HG02588 (cell line): ENCODE data around the gene CCDC33.

Experiments
- ATAC-seq: cut with Tn5 transposase; IDR thresholded peaks from one replicate; pipeline ENCODE4 v1.9.1; 2021; ENCODE audit warnings: mild to moderate bottlenecking, moderate library complexity; ENCODE audit not compliant: unreplicated experiment

The CCDC33 gene

DNA sequence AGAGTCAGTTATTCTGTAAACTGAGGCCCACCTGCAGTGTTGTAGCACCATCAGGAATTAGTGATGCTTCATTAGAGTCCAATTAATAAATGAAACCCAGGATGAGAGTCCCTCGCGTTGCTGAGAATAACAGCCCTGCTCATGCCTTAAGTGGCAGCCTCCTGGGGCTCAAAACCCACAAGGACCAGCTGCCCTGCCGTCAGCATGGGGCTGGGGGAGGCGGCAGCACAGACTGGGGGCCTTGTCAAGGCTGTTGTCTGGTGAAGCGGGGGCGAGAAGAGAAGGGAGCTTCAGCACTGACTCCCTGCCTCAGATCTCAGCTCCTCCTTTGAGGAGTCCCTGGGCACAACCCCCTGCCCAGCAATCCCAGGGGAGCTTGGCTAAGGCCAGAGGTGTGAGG lies 21.0 kb downstream of the CCDC33 start:
- no peak for ATAC-seq

DNA sequence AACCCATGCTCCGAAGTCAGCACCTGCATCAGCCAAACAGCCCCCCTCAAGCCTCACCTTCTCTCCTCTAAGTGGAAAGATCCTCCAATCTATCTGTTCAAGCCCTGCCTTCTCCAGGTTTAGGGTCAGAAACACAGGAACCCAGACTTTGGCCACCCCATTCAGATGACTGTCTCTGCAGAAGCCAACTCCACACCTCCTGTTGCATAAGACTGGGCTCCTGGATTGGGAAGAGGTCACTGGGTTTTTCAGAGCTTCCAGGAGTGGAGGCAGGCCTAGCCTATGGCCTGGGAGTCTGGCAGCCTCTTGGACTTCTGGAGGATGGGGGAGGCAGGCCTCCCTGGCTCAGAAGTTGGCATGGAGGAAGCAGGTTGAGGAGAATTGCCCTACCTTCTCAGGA lies 21.5 kb downstream of the CCDC33 start:
- no peak for ATAC-seq

DNA sequence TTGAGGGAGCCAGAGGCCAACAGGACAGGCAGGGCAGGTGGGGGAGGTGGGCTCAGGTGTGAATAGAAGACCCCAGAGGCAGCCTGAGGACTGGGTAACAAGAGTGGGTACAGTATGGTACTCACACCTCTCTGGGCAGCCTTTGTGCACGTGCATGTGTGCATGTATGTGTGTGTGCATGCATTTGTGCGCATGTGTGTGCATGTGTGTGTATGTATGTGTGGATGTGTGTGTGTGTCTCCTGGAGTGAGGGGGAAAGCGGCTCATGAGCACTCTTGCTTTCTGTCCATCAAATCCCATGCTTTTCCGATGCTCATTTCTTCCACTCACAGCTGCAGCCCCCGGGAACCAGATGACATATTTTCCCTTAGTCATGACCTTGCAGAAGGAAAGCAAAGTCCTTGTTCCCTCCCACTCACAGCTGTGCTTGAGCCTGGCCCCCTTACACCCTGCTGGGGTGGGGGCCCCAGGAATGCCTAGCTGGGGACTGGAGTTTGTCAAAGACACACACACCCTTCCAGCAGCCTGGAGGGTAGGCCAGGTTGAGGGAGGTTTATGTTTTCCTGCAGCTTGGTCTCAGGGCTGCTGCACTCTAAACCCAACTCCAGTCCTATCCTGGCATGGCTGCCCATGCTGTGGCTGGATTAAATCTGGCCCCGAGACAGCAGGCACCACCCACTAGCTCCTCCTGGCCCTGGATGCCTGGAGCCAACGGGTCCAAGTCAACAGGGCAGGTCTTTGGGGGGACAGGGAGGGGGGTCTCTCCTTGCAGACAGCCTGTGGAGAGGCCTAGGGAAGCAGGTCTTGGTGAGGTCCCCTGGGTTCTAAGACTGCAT lies 22.5 kb downstream of the CCDC33 start:
- no peak for ATAC-seq

DNA sequence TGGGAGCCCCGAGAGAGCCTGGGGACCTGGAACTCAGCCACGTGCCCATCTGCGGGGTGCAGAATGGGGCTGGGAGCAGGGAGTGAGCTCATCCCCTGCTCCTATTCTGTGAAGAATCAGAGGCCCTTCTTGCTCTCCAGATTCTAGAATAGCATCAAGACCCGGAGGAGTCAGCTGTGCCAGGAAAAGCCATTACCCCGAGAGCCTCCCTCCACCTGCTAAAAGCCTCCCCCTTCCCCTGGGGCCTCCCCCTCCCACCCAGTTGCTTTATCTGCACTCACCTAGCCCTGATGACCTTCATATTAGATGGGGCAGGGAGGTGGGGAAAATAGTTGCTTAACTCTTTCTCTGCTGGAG lies 23.1 kb downstream of the CCDC33 start:
- no peak for ATAC-seq

DNA sequence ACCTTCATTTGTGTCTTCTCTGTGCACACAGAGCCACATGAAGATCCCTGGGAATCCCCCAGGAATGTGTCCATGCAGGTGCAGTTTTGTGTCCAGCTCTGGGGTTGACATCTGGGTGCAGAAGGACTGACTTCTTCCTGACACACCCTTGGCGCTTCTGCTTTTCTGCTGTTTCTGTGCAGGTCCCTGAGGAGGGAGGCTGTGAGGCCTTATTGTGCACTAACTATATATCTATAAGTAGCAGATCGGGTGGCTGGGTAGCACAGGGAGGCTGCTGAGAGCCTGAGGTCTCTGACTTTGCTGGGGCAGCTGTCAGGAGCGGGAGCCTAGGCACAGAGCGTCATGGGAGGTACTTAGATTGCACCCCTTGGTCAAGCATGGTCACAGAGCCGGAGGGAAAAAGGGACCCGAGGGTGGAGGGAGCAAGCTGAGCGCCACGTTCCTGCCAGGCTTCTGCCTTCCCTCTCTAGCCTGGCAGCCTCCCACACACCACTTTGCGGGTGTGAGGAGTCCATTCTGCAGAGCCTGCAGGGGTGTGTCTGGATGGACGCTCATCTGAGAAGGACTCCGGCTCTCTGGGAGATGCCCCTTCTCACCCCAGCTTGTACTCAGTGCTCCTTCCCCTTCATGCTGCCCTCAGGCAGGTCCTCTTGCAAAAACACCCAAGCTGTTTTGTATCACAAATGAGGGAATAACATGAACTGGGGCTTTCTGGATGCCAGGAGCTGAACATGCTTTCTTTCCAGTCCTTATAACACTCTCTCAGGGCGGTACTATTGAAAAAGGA lies 23.9 kb downstream of the CCDC33 start:
- no peak for ATAC-seq

DNA sequence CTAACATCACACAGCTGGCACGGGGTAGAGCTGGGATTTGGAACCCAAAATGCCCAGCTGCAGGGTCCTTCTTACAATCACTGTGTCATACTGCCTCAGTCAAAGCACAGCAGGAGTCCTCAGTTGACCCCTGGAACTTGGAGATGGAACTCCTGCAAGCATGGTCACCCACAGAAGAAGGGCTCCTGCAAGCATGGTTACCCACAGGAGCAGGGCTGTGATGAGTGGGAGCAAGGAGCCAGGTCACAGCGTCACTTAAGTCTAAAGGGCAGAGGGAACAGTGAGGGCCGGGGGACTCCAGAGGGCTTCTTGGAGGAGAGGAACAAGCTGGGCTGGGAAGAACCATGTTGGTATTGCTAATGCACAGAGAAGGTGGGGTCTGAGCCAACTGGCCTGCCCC lies 24.9 kb downstream of the CCDC33 start:
- ATAC-seq: no peak

DNA sequence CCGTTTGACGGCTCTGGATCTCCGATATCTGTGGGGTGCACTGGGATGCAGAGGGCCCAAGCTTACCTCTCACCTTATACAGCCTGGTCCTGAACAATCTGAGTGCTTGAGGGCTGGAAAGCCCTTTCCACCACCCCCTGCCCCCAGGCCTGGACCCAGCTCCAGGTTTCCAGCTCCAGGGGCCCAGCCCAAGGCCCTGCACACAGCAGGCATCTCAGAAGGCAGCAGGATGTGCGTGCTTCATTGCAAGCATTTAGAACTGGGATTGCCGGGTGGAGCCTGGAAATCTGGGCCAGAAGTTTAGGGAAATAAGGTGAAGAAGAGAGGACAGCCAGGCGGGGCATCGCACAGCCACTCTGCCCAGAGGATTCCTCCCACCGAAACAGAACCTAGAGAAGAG lies 25.6 kb downstream of the CCDC33 start:
- ATAC-seq: no peak

DNA sequence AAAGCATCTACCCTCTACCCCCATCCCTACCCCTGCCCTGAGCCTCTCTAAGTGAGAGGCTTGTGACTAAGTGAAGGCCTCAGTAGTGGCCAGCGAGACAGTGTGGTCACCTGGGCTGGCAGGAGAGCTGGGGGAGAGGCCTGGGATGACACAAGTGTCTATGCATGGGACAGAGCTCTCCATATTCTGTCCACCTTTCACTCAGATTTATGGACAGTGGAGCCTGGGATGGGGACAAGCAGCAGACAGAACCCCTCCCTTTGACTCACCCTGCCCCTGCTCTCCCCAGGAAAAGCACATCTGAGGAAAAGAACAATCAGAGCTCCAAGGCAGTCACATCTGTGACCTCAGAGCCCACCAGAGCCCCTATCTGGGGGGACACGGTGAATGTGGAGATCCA lies 26.0 kb downstream of the CCDC33 start:
- ATAC-seq: no peak

DNA sequence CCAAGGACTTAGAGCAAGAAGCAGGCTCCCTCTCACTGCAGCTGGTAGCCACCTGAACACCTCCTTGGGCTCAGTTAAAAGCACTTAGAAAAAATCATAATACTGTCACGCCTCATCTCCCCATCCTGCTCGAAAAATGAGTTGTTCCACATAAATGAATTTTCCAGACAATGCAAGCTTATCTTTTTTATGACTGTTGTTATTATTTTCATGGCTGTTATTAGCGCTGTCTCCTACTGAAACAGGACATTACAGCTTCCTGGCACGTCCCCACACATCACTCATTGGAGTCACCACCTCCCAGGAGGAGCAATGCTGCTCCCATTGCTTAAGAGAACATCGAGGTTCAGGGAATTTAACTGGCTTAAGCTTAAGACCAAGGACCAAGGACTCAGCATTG lies 26.5 kb downstream of the CCDC33 start:
- ATAC-seq: no peak

DNA sequence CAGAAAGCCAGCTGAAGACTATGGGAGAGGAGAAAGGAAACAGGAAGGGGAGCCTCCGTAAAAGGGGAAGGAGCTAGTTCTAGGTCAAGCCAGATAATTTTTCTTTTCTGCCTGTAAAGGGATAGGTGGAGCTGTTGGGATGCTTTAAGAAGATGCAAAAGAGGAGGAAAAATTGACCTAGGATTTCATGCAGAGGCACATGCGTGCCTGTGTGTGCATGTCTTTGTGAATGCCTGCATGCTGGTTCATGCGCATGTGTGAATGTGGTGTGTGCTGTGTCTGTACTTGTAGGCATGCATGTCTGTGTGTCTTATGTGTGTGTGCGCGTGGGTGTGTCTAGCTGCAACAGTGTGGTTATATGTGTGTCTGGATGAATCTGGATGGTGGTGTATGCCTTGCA lies 27.3 kb downstream of the CCDC33 start:
- ATAC-seq: no peak

DNA sequence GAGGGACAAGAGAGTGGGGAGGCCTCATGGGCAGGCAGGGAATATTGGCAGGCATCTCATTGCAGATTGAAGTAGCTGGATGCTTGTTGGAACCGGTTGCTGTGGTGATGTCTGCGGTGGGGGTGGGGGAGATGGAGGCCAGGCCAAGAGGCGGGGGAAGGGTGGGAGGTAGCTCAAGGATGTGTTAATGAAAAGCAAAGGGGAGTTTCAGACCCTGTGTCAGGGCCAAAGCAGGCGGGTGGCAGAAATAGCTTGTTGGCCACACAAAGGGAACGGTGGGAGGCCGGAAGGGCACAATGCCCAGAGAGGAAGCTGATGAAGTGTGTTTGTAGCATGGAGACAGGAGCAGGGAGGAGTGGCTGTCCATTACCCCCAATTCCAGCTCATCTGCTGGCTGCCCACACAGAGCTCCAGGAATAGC lies 28.0 kb downstream of the CCDC33 start:
- no peak for ATAC-seq

DNA sequence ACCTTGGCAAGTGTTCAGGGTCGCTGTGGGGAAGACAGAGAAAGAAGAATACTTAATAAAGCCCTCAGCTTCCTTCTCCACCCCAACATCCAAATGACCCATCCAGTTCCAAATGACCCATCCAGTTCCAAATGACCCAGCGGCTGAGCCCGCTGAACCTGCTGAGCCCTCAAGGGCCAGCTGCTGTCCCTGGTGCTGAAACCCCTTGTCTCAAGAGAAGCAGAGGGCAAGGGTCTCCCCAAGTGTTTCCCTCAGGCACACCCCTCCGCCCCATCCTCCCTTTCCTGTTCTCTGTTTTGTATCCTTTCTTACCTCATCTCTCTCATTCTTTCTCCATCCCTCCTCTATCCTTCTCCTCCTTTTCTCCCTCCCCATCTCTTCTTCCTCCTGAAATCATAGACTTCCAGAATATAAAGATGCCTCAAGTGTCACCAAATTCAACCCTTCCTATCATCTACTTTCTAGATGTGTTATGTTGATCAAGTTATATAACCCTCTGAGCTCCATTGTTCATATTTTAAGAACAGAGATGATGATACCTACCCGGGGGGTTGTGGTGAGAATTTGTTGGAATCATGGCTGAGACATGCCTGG lies 29.0 kb downstream of the CCDC33 start:
- no peak for ATAC-seq

DNA sequence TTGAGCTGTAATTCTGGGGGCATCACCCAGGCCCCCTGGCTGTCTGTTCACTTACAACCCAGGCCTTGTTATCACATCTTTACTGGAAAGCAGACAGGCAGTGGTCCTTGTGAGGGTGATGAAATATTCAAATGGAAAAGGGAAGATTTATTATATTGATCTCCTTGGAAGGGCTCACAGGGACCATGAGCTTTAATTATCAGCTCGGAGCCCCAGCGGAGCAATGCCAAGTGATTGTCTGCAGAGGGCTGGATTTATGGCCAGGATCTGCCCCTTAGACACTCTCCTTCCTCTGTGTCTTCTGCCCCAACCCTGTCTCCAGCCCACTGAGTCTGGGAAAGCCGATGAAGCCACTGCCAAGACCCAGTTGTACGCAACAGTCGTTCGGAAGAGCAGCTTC lies 31.9 kb downstream of the CCDC33 start:
- no peak for ATAC-seq

DNA sequence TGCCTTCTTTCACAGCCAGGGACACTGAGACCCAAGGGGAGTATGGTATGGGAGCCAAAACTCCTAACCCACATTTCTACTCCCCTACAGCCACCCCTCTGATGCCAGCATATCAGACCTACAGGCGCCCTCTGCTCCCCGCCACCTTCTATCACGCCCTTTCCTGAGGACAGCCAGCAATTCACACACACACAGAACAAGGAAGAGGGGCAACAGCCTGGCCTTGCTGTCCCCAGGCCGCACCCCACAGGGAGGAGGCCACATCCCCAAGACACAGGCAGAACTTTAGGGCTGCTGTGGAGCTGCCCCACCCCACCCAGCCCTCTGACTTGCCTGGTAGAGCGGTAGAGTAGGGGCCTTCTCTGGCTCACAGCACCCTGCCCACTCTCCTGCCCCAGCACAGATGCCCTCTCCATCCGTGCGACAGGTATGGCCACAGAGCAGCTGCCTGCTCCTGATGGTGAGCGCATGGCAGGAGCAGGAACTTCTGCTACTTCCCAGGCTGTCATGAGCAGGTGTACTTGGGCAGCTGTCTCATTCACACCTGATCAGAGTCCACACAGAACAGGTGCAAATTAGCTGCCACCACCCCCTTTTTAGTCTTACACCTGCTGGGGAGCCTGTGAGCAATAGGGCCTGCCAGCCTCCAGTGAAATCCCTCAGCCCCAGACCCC lies 33.4 kb downstream of the CCDC33 start:
- no peak for ATAC-seq

DNA sequence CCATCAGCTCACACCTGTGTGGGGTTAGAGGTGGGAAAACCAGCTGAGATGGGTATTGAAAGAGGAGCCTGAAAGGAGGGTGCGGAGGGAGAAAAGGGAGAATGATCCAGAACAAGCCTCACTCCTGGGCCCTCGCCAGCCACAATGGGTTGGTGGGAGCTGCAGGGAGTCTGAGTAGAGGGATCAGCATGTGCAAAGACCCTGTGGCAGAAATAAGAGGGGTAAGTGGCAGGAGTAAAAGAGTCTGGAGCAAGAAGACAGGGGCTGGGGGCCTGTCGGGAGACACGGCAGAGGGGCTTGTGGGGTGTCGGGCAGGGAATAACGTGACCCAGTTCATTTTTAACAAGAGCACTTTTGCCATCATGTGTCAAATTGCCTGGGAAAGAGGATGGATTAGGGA lies 34.0 kb downstream of the CCDC33 start:
- ATAC-seq: no peak

DNA sequence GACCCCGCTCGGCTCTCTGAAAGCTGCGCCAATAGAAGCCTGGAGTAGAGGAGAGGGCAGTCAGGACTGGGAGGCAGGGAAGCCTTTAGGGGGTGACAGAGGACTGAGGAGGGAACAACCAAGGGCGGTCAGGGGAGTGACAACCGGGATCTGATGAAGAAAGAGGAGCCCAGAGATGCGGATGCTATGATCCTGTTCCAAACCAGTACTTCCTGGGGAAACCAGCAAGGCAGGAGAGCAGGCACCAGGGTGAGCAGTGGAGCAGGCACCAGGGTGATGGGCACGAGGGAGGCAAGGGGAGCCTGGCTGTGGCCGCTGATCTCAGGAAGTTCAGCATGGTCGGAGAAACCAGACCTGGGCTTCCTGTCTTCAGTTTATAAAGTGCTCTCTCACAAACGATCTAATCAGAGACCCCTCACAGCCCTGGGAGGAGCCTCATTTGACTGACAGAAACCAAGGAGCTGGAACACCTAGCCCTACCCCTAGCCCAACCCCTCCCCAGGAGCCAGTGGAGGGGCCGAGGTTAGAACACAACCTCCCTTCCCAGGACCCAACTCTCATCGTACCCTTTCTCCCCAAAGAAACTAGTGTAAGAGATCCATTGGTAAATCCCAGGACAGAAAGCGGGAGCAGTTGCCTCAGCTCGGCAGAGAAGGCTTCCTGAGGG lies 34.9 kb downstream of the CCDC33 start:
- no peak for ATAC-seq

DNA sequence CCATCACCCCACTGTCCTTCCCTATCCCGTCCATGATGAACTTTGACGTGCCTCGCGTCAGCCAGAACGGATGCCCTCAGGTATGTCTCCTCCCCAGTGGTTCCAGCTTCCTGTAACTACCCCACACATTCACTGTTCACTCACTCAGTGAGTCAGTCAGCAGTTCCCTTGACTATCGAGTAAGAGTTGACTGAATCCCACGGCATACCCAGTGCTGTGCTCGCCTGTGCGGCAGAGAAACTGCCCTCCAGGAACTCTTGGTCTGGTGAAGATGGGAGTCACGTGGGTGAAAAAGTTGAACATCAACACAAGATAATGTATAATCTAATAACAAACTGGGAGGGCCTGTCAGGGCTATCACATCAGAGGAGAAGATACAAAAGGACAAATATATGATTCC lies 36.7 kb downstream of the CCDC33 start:
- no peak for ATAC-seq

DNA sequence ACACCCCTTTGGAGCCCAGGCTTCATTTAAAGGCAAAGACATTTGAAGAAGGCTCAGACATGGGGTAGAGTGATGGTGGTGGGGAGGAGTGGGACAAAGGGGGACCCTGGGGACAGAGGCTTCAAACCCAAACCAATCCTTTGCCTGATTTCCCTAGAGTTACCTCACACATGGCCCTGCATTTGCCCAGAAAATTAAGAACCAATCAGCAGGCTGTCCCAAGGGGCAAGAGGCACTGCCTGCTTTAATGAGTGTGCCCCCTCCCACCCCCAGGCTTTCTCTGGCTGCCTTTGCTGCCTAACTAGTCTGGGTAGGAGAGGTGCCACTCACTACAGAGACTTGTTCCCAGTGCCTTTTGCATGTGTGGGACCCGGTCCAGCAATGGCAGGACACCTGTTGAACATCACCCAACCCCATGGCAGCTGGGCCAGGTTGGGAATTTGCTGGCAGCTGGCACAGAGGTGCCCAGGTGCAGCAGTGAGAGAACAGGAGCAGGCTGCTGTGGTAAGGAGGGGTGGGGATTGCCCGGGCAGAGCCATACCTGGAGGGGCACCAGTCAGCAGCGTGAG lies 38.4 kb downstream of the CCDC33 start:
- ATAC-seq: no peak

DNA sequence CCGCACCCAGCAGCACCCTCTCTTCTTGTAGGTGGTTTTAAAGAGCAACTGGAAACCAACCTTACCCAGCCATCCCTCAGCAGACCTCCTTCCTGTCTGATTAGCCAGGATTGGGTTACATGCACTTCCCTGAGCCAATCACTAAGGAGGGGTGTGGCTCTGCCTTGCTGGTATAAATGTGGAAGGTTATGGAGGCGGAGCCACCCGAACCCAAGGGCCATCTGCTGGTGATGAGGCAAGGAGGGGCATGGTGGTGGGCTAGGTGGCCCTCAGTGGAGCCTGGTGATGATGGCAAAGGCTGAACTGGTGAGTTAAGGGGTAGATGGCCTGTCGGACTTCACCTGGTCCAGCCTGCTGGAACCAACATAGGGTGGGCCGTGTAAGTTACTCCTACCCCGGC lies 39.8 kb downstream of the CCDC33 start:
- ATAC-seq: no peak

DNA sequence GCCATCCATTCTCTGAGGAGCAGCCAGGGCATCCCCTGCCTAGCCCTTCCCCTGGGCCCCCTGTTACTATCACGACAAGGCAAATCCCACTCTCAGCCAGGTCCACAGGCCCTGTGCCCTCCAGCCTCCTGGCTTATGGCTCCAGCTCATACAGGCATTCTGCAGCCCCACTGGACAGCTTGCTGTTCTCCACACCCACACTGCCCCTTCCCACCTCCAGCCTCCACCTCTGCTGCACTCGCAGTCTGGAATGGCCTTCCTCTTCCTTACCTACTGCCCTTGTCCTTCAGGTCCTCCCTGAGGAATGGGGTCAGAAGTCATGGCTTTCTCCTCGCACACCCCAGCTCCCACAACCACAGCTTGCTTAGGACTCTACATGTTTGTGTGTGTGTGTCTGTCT lies 40.4 kb downstream of the CCDC33 start:
- ATAC-seq: no peak
